Hematopoietic multipotent progenitor cell treated with erythropoietin and hydrocortisone succinate and interleukin-3 and kit ligand, for 15 days (in vitro differentiated cells): ENCODE measurements around the gene ACO1.

Experiments used
- DNase-seq: peaks from one replicate; pipeline ENCODE4 v3.0.0-alpha.2; 2015; ENCODE audit warnings: low spot score

The ACO1 gene

GRCh38 chr9:32490601-32491000 lies 106.2 kb downstream of the ACO1 start:
- no peak for DNase-seq

GRCh38 chr9:32497921-32498320 lies 113.5 kb downstream of the ACO1 start:
- DNase-seq: no peak

- DNase-seq: no peak
These were observed 116.3 kb downstream of the ACO1 start for GRCh38 chr9:32500768-32501167.

DNA sequence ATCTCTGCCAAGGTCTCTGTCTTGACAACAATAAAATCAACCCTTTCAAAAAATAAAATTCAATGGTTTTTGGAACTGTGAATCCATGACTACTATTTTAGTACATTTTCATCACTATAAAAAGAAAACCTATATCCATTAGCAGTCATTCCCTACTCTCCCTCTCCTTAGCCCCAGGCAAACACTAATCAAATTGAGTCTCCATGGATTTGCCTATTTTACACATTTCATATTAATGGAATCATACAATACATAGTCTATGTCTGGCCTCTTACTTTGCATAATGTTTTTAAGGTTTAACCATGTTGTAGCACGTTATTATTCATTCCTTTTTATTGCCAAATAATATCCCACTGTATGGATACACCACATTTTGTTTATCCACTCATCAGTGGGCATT lies 117.4 kb downstream of the ACO1 start:
- no peak for DNase-seq

- no peak for DNase-seq
These were observed 118.0 kb downstream of the ACO1 start for GRCh38 chr9:32502464-32502863.

- no peak for DNase-seq
These were observed 118.6 kb downstream of the ACO1 start for GRCh38 chr9:32503008-32503407.
